Dermis lymphatic vessel endothelial cell (primary cell): ENCODE measurements around the gene PCGF1. TPM values are rescaled to one million over a fixed set of nuclear protein-coding genes. Genes with fewer than 3 reads are reported as not detected.

Source experiments
- total RNA-seq: library from RNA; depleted of rRNA; stranded (reverse); fragments of >200 nt; gene quantifications from 2 replicates; pipeline ENCODE4 v1.2.1, GENCODE V29; 2014

PCGF1 gene
- total RNA-seq, result 7.4 and 10.1 TPM in 2 replicates

GRCh38 chr2:74507145-74507925, at the start of gene PCGF1:
Gene PCGF1 (minus strand): TSS chr2:74507695. CDS start chr2:74507668, 27 bp downstream.

GRCh38 chr2:74553892-74554819, 46.7 kb upstream of the PCGF1 start, which contains the start of the genes DOK1 and LOXL3:
Gene DOK1 (plus strand): TSS chr2:74554720. CDS start chr2:74554755, 35 bp downstream.
Gene LOXL3 (minus strand): TSS chr2:74553942. CDS start chr2:74552634, 1,308 bp downstream.

GRCh38 chr2:74529357-74530238, 22.1 kb upstream of the PCGF1 start, which contains the start of the genes AUP1 and HTRA2:
Gene AUP1 (minus strand): TSS chr2:74529706. CDS start chr2:74529629, 77 bp downstream.
Gene HTRA2 (plus strand): TSS chr2:74529933. CDS start chr2:74530007, 74 bp downstream.

GRCh38 chr2:74525717-74526648, 18.5 kb upstream of the PCGF1 start, which contains the start of gene DQX1:
Gene DQX1 (minus strand): TSS chr2:74526231. CDS start chr2:74525729, 502 bp downstream.

GRCh38 chr2:74514368-74515270, 7.1 kb upstream of the PCGF1 start, which contains the start of gene TLX2:
Gene TLX2 (plus strand): TSS chr2:74514450. CDS start chr2:74514807, 357 bp downstream.

GRCh38 chr2:74499267-74499939, 8.1 kb downstream of the PCGF1 start, which contains the start of gene LBX2:
Gene LBX2 (minus strand): TSS chr2:74499603. CDS start chr2:74499537, 66 bp downstream.

GRCh38 chr2:74482801-74483674, 24.5 kb downstream of the PCGF1 start, which contains the start of the genes CCDC142 and TTC31:
Gene CCDC142 (minus strand): TSS chr2:74482998. CDS start chr2:74482837, 161 bp downstream.
Gene TTC31 (plus strand): TSS chr2:74483081. CDS start chr2:74483096, 15 bp downstream.

GRCh38 chr2:74472086-74472944, 35.2 kb downstream of the PCGF1 start, which contains the start of gene MRPL53:
Gene MRPL53 (minus strand): TSS chr2:74472680. CDS start chr2:74472660, 20 bp downstream.

GRCh38 chr2:74458132-74458937, 49.2 kb downstream of the PCGF1 start, which contains the start of gene WBP1:
Gene WBP1 (plus strand): TSS chr2:74458438. CDS start chr2:74458603, 165 bp downstream.

Other genes with a start within 250 kb of the PCGF1 start
- gene SLC4A5, start 164.3 kb downstream of the PCGF1 start, total RNA-seq, result 0.09 and 0.11 TPM in 2 replicates
- 126 and 136 TPM in 2 replicates for gene DCTN1, start 127.4 kb downstream of the PCGF1 start, total RNA-seq
- gene C2orf81, start 86.1 kb downstream of the PCGF1 start, total RNA-seq, result under 0.01 TPM in 1 of 2 replicates, not detected in the other
- 30.2 and 34.0 TPM in 2 replicates for gene WDR54, start 86.0 kb downstream of the PCGF1 start, total RNA-seq
- 17.7 and 20.2 TPM in 2 replicates for gene RTKN, start 65.8 kb downstream of the PCGF1 start, total RNA-seq
- gene INO80B, start 52.6 kb downstream of the PCGF1 start, total RNA-seq, result 8.0 and 9.0 TPM in 2 replicates
- 35.6 and 37.3 TPM in 2 replicates for gene WBP1, start 49.3 kb downstream of the PCGF1 start, total RNA-seq
- gene MOGS, start 42.3 kb downstream of the PCGF1 start, total RNA-seq, result 43.9 and 49.6 TPM in 2 replicates
- gene MRPL53, start 35.0 kb downstream of the PCGF1 start, total RNA-seq, result 26.2 and 32.2 TPM in 2 replicates
- gene CCDC142, start 24.7 kb downstream of the PCGF1 start, total RNA-seq, result 12.8 and 14.4 TPM in 2 replicates
- gene TTC31, start 24.6 kb downstream of the PCGF1 start, total RNA-seq, result 8.3 and 9.9 TPM in 2 replicates
- gene LBX2, start 8.1 kb downstream of the PCGF1 start, total RNA-seq, result 0.09 and 0.11 TPM in 2 replicates
- gene TLX2, start 6.8 kb upstream of the PCGF1 start, total RNA-seq, result not detected in 2 replicates
- gene DQX1, start 18.5 kb upstream of the PCGF1 start, total RNA-seq, result 0.09 and 0.11 TPM in 2 replicates
- gene AUP1, start 22.0 kb upstream of the PCGF1 start, total RNA-seq, result 91.4 and 109 TPM in 2 replicates
- 37.5 and 48.9 TPM in 2 replicates for gene HTRA2, start 22.2 kb upstream of the PCGF1 start, total RNA-seq
- 0.87 and 1.2 TPM in 2 replicates for gene LOXL3, start 46.2 kb upstream of the PCGF1 start, total RNA-seq
- 17.6 and 27.3 TPM in 2 replicates for gene DOK1, start 47.0 kb upstream of the PCGF1 start, total RNA-seq
- not detected in 2 replicates for gene M1AP, start 140.6 kb upstream of the PCGF1 start, total RNA-seq
- gene SEMA4F, start 146.6 kb upstream of the PCGF1 start, total RNA-seq, result 1.3 and 3.1 TPM in 2 replicates